Stimulated activated CD8-positive, alpha-beta memory T cell treated with anti-CD3 and anti-CD28 coated beads, Interleukin-2, amount 100 ng/mL, for 48 hours (primary cell): ENCODE results near the gene OPN1LW.
A peak's percentile ranks its signal among the peaks of the same experiment; 100 is the strongest.
"Not testable (repeated sequence)": the region's sequence is repeated elsewhere in the genome, so short reads cannot be mapped to it uniquely, and the experiment has no call there.

Source experiments
- DNase-seq, 2 donors: peaks; one replicate each; pipeline ENCODE4 v3.0.0-alpha.2; 2020; ENCODE audit warnings: low read depth in 2 of 2

The OPN1LW gene

GRCh38 chrX:154144010-154144409 lies at the start of gene OPN1LW:
OPN1LW (plus strand) TSS chrX:154144243; CDS start chrX:154144284, 41 bp downstream.
- DNase-seq, result not testable (repeated sequence)

DNA sequence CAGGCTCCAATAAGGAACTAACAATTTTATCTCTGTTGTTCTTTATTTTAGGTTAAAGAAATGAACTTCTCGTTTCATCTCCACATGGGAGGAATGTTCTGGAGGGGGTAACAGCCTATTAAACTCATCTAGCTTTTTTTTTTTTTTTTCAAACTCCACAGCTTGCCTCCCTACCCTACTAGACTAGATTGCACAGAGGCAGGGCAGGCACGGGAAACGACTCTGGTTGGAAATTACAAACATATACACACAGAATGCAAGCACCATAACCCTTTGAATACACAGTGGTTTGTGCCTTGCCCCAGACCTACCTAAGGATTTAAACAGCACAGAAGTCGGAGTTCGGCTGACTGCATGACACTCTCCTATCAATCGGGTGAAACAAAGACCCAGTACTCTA lies 49.2 kb upstream of the OPN1LW start:
- DNase-seq, result no peak

DNA sequence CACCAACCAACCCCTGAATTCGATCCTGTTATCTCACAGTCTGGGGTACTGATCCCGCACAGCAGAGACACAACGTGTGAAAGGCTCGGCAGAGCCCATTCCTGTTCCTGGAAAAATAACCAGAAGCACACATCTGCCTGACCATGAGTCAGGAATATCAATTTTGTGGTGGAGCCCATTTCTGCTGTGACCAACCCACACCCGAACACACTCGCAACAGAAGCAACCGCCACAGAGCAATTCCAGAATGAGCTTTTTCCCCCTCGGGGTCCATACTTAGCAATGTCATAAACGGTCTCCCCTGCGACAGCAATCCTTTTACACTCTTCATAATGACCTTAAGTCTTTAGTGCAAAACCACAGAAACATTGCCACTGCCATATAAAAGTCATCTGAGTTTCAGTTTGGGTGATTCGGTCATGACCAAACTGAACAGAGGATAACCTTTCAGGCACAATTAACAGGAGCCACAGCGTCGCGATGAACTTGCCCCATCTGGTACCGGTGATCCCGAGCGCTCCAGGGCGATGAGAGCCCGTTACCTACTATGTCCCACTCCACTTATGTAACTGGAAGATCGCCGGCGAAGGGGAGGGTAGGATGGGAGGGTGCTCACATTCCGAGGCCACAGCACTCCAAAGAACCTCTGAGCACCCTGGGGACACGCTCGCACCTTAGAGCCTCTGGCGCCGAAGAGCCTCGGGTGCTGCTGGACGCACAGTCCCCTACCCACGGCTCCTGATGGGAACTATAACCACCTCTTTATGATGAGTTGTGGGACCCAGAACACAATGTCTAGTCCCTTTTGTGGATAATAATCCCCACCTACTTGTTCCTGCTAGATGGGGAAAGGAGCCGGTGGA lies 47.7 kb upstream of the OPN1LW start:
- no peak for DNase-seq

GRCh38 chrX:154097003-154097588 lies 46.9 kb upstream of the OPN1LW start:
- peak; percentile 48 to 57 for DNase-seq

DNA sequence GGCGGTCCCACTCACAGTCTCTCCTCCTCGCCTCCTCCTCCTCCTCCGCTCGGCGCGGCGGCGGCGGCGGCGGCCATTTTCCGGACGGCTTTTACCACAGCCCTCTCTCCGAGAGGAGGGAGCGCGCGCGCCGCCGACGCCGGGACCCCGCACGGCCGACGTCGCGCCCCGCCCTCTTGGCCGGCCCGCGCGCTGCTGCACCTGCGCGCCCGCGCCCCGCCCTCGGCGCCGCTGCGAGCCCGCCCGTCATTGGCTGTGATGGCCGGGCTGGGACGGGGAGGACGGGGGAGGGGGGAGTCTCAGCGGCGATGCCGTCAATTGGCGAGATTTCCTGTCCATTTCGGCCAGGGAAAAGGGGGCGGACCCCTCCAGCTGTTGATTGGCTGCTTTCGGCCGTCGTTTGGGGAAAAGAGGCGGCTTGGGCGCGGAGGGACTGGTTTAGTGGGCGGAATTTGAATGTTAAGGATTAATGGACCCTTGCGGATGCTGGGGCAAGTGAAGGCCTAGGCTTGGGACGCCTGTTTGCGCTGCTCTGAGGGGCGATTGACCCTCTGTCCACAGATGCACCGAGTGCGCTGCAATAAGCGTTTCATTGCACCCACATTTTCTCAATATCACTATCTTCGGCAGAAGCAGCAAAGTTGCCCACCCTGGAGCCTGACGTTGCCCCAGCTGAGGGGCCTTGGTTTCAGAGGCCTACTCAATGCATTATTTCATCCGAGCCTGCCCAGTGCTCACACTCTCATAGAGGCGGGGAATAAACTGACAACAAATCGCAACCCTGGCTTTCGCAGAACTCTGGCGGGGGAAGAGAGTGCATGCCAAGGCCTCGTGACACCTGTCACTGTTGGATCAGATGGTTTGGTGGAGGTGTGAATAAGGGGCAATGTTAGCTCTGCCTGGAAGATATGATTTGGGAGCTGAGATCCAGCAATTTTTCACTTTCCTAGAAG lies 46.2 kb upstream of the OPN1LW start, which contains the start of gene MECP2:
Gene MECP2, minus strand, starts transcription at position 129 of the 953 bp plus-strand sequence.
- peak; percentile 80 to 81 for DNase-seq

DNA sequence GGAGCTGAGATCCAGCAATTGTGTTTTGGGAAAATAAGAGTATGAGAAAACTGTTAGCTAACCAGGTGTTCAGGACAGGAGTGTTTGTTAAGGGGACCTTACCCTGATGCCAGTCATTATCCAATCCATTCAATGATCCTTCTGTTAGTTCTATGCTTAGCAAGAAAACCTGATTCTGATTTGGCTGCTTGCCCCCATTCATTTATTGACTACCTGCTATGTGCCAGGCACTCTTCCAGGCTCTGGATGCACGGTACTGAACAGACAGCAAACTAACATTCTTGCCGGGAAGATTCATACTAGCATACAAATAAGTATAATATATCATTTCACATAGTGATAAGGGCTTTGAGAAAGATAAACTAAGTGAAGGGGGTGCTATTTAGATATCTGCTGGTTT lies 45.5 kb upstream of the OPN1LW start:
- DNase-seq, result no peak

DNA sequence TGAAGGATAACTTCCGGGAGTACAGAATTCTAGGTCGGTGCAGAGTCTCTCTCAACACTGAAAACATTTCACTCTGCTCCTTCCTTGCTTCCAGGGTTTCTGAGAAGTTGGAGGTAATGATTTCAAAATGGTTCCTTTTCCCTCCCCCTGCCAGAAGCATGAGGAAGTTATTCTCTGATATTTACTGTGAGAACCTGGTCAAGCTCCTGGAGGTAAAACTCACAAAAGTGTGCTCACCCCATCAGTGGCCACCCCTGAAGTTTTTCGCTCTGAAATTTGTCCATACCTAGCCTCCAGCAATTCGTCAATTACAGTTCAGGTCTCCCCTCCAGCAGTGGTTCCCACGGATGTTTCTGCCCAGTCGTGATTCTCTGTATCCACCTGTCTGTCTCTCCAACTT lies 30.3 kb upstream of the OPN1LW start:
- no peak for DNase-seq

DNA sequence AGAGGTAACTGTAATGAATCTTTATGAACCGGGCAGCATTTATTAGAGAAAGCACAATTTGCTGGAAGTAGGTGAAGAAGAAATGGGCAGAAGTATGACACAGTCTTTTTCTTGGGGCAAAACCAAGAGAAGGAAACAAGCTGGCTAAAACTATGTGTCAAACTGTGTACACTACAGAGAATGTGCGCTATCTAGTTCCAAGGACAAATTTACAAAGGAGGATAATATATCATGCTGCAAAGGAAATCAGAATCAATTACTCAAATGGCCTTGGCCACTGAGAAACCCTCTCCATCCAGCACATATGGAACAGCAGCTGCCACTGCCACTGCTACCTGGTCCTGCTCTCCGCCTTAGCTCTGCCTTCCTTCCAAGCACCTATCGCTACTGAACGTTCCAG lies 29.4 kb upstream of the OPN1LW start:
- DNase-seq, result no peak

DNA sequence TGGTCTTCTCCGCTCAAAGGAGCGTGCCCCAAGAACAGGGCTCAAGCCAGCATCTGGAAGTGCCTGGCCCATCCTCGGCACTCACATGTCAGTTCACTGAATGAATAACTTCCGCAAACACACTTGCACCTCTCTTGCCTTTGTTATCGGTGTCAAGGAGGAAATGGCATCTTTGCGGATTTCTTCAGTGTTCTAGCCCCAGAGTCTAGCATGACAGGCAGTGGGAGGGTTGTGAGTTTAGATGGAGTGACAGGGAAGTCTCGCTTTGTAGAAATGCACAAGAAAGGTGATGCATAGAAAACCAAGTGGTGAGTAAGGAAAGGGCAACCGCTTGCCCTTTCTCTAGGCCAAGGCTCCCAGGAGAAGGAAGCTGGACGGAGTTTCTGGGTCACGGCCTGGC lies 29.0 kb upstream of the OPN1LW start:
- DNase-seq, result no peak

DNA sequence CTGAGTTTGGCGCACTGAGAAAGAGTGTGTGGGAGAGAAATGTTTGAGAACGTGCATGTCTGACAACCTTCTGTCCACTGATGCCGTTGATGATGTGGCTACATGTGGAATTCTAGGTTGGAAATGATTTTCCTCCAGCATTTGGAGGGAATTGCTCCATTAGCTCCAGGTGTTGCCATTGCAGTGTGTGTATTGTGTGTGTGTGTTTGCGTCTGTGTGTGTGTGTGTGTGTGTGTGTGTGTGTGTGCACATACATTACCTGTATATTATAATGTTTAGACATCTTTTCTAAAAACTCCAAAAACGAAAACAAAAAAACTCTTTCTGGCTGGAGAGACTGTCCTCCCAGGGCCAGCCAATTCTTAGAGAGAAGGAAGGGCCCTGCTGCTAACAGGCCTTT lies 28.3 kb upstream of the OPN1LW start:
- DNase-seq, result no peak

- DNase-seq, result no peak
These were observed 27.4 kb upstream of the OPN1LW start for GRCh38 chrX:154116426-154117211.

- DNase-seq, result no peak
These were observed 26.5 kb upstream of the OPN1LW start for GRCh38 chrX:154117566-154117965.

DNA sequence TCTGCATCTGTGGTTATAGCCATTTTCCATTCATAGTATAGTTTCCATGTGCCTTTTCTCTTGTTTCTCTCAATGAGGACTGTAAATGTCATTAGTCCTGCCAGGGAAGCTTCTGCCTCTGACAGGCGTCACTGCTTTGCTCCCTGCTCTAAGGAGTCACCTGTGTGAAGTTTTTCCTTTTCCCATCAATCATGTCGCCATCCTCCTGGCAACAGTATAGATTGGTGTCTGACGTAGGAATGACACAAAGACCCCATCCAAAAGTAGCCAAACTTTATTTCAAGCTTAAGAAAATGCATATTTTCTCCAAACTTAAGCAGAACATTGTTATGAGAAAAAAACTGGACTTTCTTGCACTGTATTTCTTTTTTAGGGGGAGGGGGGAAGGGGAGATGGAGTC lies 23.5 kb upstream of the OPN1LW start:
- DNase-seq, result no peak

GRCh38 chrX:154121207-154121606 lies 22.8 kb upstream of the OPN1LW start:
- no peak for DNase-seq

DNA sequence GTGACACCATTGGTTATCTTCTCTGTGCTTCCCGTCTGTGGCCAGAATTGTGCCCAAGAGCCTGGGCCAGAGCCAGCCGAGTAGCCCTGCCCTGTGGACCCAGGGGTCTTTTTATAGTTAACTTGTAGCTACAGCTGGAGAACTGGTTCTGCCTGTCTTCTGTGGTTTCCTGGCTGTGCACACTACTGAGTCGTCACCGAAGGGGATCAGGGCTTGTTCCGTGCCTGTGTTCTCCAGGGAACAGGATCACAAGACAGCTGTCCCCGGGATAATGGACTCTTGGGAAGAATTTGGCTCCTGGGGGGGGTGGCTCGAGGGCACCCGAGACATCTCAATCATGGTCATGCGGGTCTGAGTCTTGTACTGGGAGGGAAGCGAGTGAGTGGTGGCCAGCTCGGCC lies 22.1 kb upstream of the OPN1LW start:
- DNase-seq, result no peak

GRCh38 chrX:154123241-154124219 lies 20.5 kb upstream of the OPN1LW start:
- no peak for DNase-seq

DNA sequence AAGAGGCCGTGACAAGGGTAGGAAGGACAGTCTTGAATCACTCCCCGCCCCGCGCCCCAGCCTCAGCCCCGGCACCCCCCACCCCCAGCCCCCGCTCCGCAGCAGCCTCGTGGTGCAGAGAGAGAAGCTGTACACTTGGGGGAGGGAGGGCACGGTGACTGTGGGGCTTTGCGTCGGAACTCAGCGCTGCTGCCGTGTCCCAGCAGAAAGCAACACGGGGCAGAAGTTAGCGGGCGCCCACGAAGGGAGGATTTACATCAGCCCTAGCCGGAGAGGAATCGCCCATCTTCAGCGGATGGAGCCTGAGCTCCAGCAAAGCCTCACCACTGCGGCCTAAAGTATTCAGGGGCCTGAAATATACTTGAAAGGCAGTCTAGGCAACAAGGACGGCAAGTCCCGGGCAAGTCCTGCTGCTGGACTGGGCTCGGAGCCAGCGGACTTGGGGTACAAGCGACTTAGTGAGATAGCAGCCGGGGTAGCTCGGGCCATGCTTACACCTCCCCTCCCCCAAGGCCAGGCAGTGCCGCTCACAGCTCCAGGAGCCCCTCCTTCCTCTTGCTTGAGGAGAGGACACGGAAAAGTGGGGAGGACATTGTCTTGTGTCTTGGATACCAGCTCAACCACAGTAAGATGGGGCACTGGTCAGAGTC lies 18.5 kb upstream of the OPN1LW start:
- DNase-seq, result no peak

DNA sequence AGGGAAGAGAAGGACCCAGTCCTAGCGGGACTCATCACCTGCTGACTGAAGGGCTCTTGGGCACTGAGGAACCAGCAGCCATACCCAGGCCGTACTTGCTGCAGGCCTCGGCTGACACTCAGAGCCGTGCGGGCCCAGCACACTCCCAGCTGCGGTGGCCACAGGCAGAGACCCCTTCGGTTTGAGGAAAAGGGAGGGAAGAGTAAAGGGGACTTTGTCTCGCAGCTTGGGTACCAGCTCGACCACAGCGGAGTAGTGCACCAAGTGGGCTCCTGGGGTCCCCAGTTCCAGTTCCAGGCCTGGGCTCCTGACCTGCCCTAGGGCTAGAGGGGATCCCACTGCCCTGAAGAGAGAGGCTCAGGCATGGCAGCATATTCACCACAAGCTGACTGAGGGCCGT lies 17.9 kb upstream of the OPN1LW start:
- DNase-seq, result no peak

GRCh38 chrX:154131955-154132354 lies 12.1 kb upstream of the OPN1LW start:
- DNase-seq, result no peak

DNA sequence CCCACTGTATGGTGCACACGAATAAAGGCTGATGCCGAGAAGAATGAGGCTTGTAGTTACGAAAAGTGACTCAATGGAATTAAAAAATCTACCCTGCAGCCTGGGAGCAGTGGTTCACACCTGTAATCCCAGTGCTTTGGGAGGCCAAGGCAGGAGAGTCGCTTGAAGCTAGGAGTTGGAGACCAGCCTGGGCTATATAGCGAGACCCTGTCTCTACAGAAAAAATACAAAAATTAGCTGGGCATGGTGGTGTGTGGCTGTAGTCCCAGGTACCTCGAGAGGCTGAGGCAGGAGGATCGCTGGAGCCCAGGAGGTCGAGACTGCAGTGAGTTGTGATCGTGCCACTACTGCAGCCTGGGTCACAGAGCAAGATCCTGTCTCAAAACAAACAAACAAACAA lies 11.7 kb upstream of the OPN1LW start:
- no peak for DNase-seq
